GM12873 (cell line): ENCODE results near the gene TIMP3.

ENCODE experiments used
- CTCF ChIP-seq: IDR thresholded peaks from 2 replicates; pipeline ENCODE4 v1.5.1; 2012; ENCODE audit warnings: low read depth, mild to moderate bottlenecking, moderate library complexity, low read length, control low read depth; ENCODE audit not compliant: insufficient read depth; ENCODE audit errors: missing control alignments

TIMP3 gene

GRCh38 chr22:32853662-32854061 lies 52.2 kb downstream of the TIMP3 start:
- TF ChIP-seq CTCF: no peak

DNA sequence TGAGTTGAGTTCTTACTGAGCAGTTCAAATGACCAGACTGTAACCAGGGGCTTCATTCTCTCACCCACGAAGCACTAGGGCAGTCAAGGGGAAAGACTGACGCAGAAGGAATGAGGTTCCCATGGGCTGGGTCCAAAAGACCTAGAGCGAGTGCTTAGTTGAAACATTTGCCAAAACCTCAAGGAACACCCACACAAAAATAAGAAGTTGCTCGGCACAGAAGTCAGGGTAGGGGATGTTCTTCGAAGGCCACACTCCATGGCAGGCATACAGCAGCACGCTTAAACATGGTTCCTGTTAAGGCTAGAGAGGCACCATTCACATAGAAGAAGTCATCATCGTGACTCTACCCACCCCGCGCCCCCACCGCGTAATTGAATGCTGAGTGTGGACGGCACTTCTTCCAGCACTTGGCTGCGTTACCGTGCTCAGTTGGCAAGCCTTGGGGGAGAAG lies 52.9 kb downstream of the TIMP3 start:
- TF ChIP-seq CTCF: no peak

- no peak for TF ChIP-seq CTCF
These were observed 53.7 kb downstream of the TIMP3 start for GRCh38 chr22:32855045-32855756.

DNA sequence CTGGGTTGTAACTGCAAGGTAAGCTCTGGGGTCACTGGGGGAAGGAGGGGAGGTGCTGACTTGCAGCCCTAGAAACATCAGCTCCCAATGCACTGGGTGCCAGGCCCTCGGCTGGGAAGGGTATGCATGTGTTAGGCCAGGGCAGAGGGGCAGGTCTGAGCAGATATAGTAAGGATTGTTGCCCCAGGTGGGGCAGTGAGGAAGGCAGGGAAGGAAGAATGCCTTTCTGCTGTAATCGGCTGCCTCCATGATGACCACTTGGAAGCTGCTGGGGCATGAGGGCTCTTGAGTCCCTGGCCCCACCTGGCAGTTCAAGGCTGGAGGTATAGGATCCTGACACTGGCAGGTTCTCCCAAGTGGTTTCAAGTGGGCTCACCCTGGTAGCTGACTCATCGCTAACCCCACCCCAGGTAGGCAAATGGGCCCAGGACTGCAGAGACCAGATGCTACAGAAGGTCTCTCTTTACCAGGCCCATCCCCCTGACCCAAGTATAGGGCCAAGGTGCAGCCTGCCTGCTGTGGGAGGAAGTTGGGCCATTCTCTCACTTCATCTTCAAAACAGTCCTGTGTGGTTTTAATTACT lies 56.7 kb downstream of the TIMP3 start:
- no peak for TF ChIP-seq CTCF

GRCh38 chr22:32858957-32859356 lies 57.5 kb downstream of the TIMP3 start:
- TF ChIP-seq CTCF: no peak

- no peak for TF ChIP-seq CTCF
These were observed 58.2 kb downstream of the TIMP3 start for GRCh38 chr22:32859743-32860142.

DNA sequence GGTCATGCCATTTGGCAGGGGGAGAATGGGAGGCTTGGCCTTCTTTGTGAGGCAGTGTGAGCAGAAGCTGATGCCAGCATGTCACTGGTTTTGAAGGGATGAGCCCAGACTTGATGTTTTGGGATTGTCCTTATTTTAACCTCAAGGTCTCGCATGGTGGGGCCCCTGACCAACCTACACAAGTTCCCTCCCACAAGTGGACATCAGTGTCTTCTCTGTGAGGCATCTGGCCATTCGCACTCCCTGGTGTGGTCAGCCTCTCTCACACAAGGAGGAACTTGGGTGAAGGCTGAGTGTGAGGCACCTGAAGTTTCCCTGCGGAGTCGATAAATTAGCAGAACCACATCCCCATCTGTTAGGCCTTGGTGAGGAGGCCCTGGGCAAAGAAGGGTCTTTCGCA lies 59.8 kb downstream of the TIMP3 start:
- no peak for TF ChIP-seq CTCF
